Cardiac septum (tissue), 1 donor: Measurements from ENCODE around the gene DNAAF5. TPM values are rescaled to one million over a fixed set of nuclear protein-coding genes. Genes with fewer than 3 reads are reported as not detected.

Source experiments
- DNase-seq: peaks from one replicate; pipeline ENCODE4 v3.0.0-alpha.2; 2020; ENCODE audit warnings: low spot score
- intact Hi-C: fragments of 100-400 bp; cut with DNase I; formaldehyde crosslinking; loops from one replicate; pipeline ENCODE4 v1.14.0; 2022
- total RNA-seq: library from RNA; stranded (reverse); fragmentation: NEBNext Ultra II Directional; extraction: Animal tissue kit (Norgen Biotek cat#: 25700); gene quantifications from one replicate; pipeline ENCODE4 v1.2.1, GENCODE V29; 2021
- donor health status: DM: no; HTN: no; CAD: no.

Gene DNAAF5
- total RNA-seq, 1 donor from 2014 or later = 22.1 TPM

- intact Hi-C loops = no loop called here
- no peak for DNase-seq
These were observed 25.3 kb upstream of the DNAAF5 start for GRCh38 chr7:701086-701671.

- DNase-seq = no peak
- intact Hi-C loops = no loop called here
These were observed 23.4 kb upstream of the DNAAF5 start for GRCh38 chr7:703049-703448.

DNA sequence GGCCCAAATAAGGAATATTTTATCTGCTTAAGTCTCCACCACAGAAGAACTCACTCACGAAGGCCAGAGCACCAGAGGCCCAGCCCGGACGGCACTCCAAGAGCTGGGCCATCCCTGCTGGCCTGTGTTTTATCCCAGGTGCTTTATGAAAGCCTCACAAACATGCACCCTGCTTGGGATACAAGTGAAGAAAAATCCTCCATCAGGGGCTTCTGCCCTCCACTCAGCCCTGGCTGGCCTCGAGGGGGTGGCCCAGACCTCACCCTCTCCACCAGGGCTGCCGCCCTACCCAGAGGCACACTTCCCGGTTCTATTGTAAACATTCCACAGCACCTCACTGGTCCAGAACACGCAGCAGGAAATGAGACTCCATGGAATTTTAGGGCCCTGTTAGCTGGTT, 19.8 kb upstream of the DNAAF5 start:
- intact Hi-C loops = no loop called here
- no peak for DNase-seq

DNA sequence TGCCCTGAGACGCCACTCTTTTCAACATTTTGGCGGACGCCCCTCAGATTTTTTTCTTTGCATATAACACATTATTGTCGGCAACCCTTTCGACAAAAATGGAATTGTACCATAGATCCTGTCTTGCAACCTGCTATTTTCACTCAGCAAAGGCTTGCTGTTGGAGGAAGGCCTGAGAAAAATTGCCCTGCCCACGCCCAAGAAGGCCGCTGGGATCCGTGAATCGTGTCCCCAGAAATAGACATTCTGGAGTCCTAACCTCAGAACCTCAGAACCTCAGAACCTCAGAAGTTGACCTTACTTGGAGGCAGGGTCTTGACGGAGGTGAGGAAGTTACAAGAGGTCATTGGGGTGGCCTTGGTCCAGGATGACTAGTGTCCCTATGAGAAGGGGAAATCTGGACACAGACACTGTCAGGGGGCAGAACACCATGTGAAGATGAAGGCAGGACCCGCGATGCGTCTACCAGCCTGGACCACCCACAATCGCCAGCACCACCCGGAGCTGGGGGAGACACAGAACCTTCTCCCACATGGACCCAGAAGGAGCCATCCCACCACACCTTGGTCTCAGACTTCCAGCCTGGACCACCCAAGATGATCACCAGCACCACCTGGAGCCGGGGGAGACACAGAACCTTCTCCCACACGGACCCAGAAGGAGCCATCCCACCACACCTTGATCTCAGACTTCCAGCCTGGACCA, 19.1 kb upstream of the DNAAF5 start:
- no peak for DNase-seq
- intact Hi-C loops = no loop called here

DNA sequence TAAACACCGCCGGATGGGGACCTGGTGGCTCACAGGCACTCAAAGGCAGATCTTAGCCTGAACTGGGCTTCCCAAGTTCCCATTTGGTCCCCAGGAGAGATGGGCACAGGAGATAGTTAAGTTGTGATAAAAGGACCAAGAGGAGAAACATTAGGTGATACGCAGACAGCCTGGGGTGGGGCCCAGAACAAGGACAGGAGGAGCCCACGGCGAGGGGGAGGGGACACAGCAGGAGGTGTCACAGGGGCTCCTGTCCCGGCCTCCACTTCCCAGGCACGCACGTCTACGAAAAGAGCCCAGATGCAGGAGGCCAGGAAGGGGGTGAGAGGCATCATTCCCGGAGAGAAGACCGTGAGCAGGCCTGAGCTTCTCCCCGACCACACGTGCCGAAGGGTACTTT, 16.3 kb upstream of the DNAAF5 start:
- intact Hi-C loops = no loop called here
- DNase-seq = no peak

- DNase-seq = no peak
- intact Hi-C loops = no loop called here
These were observed 15.2 kb upstream of the DNAAF5 start for GRCh38 chr7:711093-711921.

DNA sequence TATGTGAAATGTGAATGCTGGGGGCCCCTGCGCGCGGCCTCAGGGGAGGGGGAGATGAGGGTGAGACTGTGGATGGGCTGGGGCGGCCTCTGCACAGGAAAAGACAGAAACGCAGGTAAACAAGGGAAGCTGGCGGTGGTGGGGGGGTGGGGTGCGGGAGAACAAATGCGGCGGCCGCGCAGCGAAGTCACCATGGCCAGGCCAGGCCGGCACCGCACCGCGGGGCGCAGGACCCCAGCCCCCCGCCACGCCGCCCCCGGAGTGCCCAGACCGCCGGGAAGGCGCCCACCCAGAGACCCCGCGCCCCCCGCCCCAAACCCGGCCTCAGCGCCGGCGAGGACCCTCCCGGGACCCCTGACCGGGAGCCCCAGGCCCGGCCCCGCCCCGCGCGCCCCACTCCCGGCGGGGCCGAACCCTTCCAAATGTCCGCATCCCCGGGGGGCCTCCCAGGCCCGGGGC, 14.5 kb upstream of the DNAAF5 start:
- DNase-seq = no peak
- intact Hi-C loops = no loop called here

DNA sequence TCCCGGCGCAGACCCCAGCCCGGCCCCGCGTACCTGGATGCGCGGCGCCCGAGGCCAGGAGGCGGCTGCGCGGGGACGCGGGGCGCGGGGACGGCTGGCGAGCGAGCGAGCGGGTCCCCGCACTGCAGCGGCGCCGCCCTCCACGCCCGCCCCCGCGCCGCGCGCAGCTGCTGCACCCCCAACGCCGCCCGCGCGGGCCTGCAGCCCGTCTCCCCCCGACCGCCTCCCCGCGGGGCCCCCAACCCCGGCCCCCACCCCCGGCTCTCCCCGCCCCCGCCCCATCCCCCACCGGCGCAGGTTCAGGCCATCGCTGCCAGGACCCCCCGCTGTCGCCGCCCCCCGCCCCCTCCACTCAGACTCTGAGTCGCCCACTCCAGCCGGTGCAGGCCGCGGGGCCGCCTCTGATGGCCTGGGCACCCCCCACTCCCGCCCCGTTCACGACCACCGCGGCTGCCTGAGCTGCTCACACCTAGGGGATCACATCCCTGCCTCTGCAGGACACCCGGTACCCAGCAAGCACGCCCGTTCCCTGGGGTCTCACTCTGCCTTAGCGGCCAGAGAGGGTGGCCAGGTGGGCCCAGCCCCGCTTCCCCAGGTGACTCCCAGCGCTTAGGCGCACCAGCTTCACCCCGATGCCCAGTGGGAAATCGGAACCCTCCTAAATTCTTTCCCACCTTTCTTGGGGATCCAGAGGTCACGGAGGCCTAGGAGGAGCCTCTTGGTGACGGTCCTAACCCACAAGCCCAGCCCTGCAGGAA, 13.9 kb upstream of the DNAAF5 start:
- intact Hi-C loops = no loop called here
- DNase-seq = no peak

DNA sequence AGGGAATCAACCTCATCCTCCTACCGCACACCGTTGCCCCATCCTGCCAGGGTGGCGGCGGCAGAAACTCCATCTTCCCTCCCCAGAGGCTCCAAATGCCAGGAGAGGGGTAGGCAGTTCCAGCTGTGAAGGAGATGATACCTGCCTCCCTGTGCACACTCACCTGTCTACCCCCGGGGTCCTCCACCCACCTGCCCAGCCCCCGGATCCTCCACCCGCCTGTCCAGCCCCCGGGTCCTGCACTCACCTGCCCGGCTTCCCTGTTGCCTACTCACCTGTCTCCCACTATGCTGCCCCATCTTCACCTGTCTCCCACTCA, 13.4 kb upstream of the DNAAF5 start:
- DNase-seq = no peak

GRCh38 chr7:713488-714230, 12.8 kb upstream of the DNAAF5 start:
- intact Hi-C loops = no loop called here
- DNase-seq = no peak

More for the DNA sequence above, 13.4 kb upstream of the DNAAF5 start:
- intact Hi-C loops = no loop called here

DNA sequence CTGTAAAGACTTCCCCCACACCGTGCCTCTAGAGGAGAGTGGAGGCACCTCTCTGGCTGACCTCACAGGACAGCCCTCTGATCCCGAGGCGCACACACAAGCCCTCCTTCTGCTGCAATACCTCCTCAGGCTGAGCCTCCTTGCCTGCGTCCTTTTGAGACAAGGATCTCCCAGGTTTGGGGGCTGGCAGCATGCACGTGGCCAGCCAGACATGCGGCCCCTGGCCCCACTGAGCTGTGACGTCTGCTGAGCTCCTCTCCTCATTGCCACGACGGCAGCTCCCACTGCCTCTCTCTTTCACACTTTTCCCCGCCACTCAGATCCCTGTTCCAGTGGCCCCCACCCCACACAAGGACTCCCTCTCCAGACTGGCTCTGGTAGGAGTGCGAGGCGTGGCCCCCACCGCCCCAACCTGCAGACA, 12.2 kb upstream of the DNAAF5 start:
- intact Hi-C loops = no loop called here
- DNase-seq = no peak

- intact Hi-C loops = no loop called here
- DNase-seq = no peak
These were observed 10.3 kb upstream of the DNAAF5 start for GRCh38 chr7:716222-716621.

DNA sequence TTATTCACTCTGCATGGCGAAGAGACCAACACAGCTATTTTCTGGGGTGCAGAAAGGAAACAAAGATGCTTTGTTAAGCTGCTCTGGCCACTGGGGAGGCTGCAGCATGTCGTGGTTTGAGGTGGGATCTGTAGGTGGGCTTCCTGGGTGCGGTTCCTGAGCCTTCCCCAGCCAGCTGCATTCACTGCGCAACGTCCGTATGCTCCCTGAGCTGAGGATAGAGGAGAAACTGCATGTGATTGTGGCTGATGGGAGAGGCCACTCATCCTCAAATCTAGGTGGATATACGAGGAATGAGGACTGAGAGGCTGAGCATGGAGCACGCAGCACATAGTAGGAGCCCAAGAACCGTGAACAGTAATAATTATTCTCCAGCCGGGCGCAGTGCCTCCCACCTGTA, 9.9 kb upstream of the DNAAF5 start:
- DNase-seq = no peak
- intact Hi-C loops = no loop called here

GRCh38 chr7:721619-722248, 4.8 kb upstream of the DNAAF5 start:
- intact Hi-C loops = no loop called here
- DNase-seq = no peak

DNA sequence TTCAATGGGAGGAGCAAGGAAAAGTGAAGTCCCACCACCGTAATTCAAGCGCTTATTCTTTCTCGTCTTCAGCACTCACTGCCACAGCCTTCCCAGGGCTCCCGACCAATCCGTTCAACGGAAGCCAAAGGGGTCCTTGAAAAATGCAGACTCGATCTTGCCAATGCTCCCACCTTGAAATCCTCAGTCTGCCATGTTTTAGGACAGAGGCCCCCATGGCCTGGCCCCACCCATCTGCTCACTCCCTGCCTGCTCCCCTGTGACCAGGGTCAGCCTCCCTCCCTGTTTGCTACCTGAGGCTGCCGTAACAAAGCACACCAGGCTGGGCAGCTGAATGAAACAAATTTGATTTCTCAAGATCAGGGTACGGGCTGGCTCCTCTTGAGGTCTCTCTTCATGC, 3.0 kb upstream of the DNAAF5 start:
- intact Hi-C loops = no loop called here

GRCh38 chr7:724298-724697, 2.2 kb upstream of the DNAAF5 start:
- no peak for DNase-seq

More for the DNA sequence above, 3.0 kb upstream of the DNAAF5 start:
- DNase-seq = peak; percentile 27

DNA sequence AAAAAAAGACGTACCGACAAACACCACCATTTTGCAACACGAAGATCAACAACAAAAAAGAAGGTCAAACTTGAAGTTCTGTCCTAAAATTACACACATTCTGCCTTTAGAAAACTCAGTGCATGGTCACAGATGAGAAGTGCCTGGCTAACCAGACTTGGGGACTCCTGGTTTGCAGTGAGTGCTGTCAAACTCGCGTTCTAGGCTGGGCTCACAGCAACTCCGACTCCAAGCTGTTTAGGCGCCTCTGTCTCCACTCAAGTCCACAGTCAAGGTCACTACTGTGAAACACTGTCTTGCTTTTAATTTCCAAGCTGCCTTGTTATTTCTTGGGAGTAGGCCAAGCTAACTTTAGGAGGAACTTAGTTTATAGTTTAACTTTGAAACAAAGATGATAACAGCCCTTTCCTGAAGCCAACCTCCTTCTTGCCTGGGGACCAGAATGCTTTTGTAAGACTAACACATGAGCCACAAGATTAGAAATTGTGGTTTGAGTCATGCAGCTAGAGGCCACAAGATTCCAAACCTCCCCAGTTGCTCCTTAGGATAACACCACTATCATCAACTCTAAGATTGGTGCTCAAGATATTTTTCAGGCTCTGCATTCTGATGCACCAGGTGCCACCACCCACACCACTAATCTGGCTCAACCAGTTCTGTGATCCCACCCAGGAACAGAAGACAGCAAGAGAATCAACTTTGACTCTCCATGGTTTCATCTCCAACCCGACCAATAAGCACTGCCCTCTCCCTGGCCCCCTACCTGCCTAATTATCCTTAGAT, 1.1 kb upstream of the DNAAF5 start:
- intact Hi-C loops = loop anchor here (5.0 kb wide), 2 partner anchors 58 to 73 kb away; no protein-coding TSS in a partner anchor
- peak; percentile 24 for DNase-seq

More at GRCh38 chr7:724298-724697, 2.2 kb upstream of the DNAAF5 start:
- intact Hi-C loops = no loop called here

- intact Hi-C loops = loop anchor here (5.0 kb wide), 2 partner anchors 59 to 74 kb away; no protein-coding TSS in a partner anchor
- peak; percentile 47 for DNase-seq
These were observed 280 bp downstream of the DNAAF5 start for GRCh38 chr7:726854-727103.
